CD4-positive, alpha-beta T cell (primary cell): Measurements from ENCODE around the gene TYSND1. TPM values are rescaled to one million over a fixed set of nuclear protein-coding genes. Genes with fewer than 3 reads are reported as not detected.

Experiments
- ATAC-seq: fragments of 200-7000 bp; cut with Tn5 transposase; one replicate; pipeline ENCODE4 v1.10.0; 2022; ENCODE audit warnings: mild to moderate bottlenecking; ENCODE audit not compliant: poor library complexity
- CTCF ChIA-PET: fragments of 350-600 bp; sonication (Branson Sonifier 250); formaldehyde crosslinking; loops from one replicate; lab custom pipeline; 2021; ENCODE audit warnings: antibody characterized with exemption, inconsistent platforms; lab: Charles Lee
- POLR2A ChIA-PET: fragments of 350-600 bp; sonication (Branson Sonifier 250); formaldehyde crosslinking; loops from one replicate; lab custom pipeline; 2021; ENCODE audit warnings: antibody characterized with exemption, inconsistent platforms; lab: Charles Lee
- DNase-seq, 14 experiments: peaks; one replicate each; pipeline ENCODE4 v3.0.0-alpha.2; 2013 to 2020; ENCODE audit warnings: mixed read lengths in 2 of 14
- H3K27ac ChIP-seq, 2 donors: one replicate each; pipeline versions ENCODE4 v1.5.1 to v1.7.0; 2013; ENCODE audit warnings: low read length in 2 of 2, low read depth in 1 of 2, mild to moderate bottlenecking in 1 of 2
- H3K27me3 ChIP-seq, 2 experiments: 1 replicate in 1 of 2; 2 replicates in 1 of 2; pipeline versions ENCODE4 v1.6.1 to v1.7.0; 2013; ENCODE audit warnings: low read length in 2 of 2, control low read depth in 1 of 2, mild to moderate bottlenecking in 1 of 2, moderate library complexity in 1 of 2; ENCODE audit not compliant: insufficient read depth in 2 of 2, control insufficient read depth in 1 of 2
- H3K36me3 ChIP-seq: one replicate; pipeline ENCODE4 v1.6.1; 2013; ENCODE audit warnings: low read length, control low read depth; ENCODE audit not compliant: insufficient read depth
- H3K4me1 ChIP-seq: one replicate; pipeline ENCODE4 v1.6.1; 2013; ENCODE audit warnings: low read length, control low read depth; ENCODE audit not compliant: insufficient read depth
- H3K4me3 ChIP-seq: one replicate; pipeline ENCODE4 v1.5.1; 2013; ENCODE audit warnings: mild to moderate bottlenecking, low read length, moderate library complexity
- H3K9me3 ChIP-seq, 2 experiments: 1 replicate in 1 of 2; 2 replicates in 1 of 2; pipeline versions ENCODE4 v1.6.1 to v1.7.0; 2013; ENCODE audit warnings: low read length in 2 of 2, mild to moderate bottlenecking in 2 of 2, control low read depth in 1 of 2, moderate library complexity in 1 of 2; ENCODE audit not compliant: control insufficient read depth in 1 of 2, insufficient read depth in 1 of 2
- H3K27ac Mint-ChIP-seq: one replicate; pipeline ENCODE4 v1.8.0; 2020; ENCODE audit warnings: mixed read lengths
- H3K27me3 Mint-ChIP-seq: one replicate; pipeline ENCODE4 v1.8.0; 2021; ENCODE audit warnings: mixed read lengths
- H3K36me3 Mint-ChIP-seq: one replicate; pipeline ENCODE4 v1.8.0; 2021; ENCODE audit warnings: low read depth, mixed read lengths
- H3K4me1 Mint-ChIP-seq: one replicate; pipeline ENCODE4 v1.8.0; 2021; ENCODE audit warnings: low read depth, mixed read lengths
- H3K4me3 Mint-ChIP-seq: one replicate; pipeline ENCODE4 v1.8.0; 2020; ENCODE audit warnings: mild to moderate bottlenecking, mixed read lengths
- H3K9me3 Mint-ChIP-seq: one replicate; pipeline ENCODE4 v1.8.0; 2020; ENCODE audit warnings: mixed read lengths
- CTCF ChIP-seq: fragments of 200-600 bp; IDR thresholded peaks from one replicate; pipeline ENCODE4 v1.8.0; 2022; ENCODE audit warnings: antibody characterized with exemption, mild to moderate bottlenecking
- intact Hi-C, 2 experiments: fragments of 100-400 bp; cut with DNase I in 1 of 2; cut with micrococcal nuclease in 1 of 2; formaldehyde crosslinking; loops; one replicate each; pipeline versions ENCODE4 v1.15.1 to v1.9.0; 2023 to 2025; cut with DNase I, micrococcal nuclease
- total RNA-seq, 174 experiments: library from RNA in 2 of 174; stranded (reverse) in 2 of 174; gene quantifications; one replicate each; pipeline ENCODE4 v1.2.3 and lab custom pipeline; 2021 to 2026

TYSND1 gene
- total RNA-seq, 2 experiments from 2014 or later = 12.6 to 13.0 TPM

DNA sequence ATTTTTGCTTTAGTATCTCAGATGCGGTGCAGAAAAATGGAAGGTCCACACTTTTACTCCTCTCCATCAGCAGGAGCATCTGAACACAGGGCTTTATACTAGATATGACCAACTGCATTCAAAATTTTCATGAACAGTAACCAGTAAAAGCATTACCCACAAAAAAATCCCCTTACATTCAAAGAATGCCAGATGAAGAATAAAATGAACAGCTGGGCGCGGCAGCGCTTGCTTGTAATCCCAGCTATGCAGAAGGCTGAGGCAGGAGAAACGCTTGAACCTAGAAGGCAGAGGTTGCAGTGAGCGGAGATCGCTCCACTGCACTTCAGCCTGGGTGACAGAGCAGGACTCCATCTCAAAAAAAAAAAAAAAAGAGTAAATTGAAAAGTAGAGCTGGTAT lies 20.7 kb upstream of the TYSND1 start:
- peak overlapping the region; percentile 94 for H3K27ac Mint-ChIP-seq
- intact Hi-C loops = loop anchor here in 1 of 2 experiments (2.0 kb wide), 1 partner anchor 14 kb away; no protein-coding TSS in a partner anchor
- no peaks in the 10 kb centered on the region for H3K27me3 Mint-ChIP-seq
- no peak for TF ChIP-seq CTCF
- POLR2A ChIA-PET = interaction anchor here (5.7 kb wide), 1 partner anchor 21 kb away, joined by 138 read pairs; the partner anchor contains the start of gene TYSND1
- H3K36me3 Mint-ChIP-seq = peaks cover 67% of the 10 kb centered on the region
- H3K36me3 ChIP-seq = peaks cover 39% of the 10 kb centered on the region
- no peak overlapping the region for H3K27ac ChIP-seq
- DNase-seq (no peak), ATAC-seq (no peak)
- no peaks in the 10 kb centered on the region for H3K9me3 Mint-ChIP-seq
- peaks cover 58% of the 10 kb centered on the region for H3K4me1 ChIP-seq
- CTCF ChIA-PET = interaction anchor here (0.7 to 5.3 kb wide), 2 partner anchors 21 to 31 kb away, joined by 3 to 64 read pairs; partner anchors contain the start of gene TYSND1
- H3K4me1 Mint-ChIP-seq = peaks cover 74% of the 10 kb centered on the region
- H3K9me3 ChIP-seq = no peaks in the 10 kb centered on the region
- H3K4me3 ChIP-seq = no peak overlapping the region
- peak overlapping the region; percentile 70 for H3K4me3 Mint-ChIP-seq
- H3K27me3 ChIP-seq = no peaks in the 10 kb centered on the region

DNA sequence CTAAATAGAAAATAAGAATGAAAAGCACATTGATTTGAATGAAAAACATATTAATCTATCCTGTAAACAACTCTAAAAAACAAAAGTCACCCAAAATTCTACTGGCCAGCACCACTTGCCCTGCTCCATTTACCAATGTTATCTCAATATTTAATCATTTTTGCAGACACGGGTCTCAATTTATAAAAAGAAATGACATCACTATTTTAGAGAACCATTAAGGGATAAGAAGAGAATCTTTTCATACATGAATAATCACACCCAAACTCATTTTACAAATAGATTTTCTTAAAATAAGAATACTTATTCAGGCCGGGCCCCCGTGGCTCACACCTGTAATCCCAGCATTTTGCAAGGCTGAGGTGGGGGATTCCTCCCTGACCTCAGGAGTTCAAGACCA lies 19.9 kb upstream of the TYSND1 start:
- ATAC-seq = no peak
- H3K9me3 ChIP-seq = no peaks in the 10 kb centered on the region
- Mint-ChIP-seq H3K27ac (no peak overlapping the region), H3K4me1 (peaks cover 83% of the 10 kb centered on the region), H3K4me3 (peak overlapping the region; percentile 21), H3K27me3 (no peaks in the 10 kb centered on the region), H3K36me3 (peaks cover 74% of the 10 kb centered on the region), H3K9me3 (no peaks in the 10 kb centered on the region)
- CTCF ChIA-PET = interaction anchor here (5.3 kb wide), 1 partner anchor 20 kb away, joined by 64 read pairs; the partner anchor contains the start of gene TYSND1
- H3K27ac ChIP-seq = no peak overlapping the region
- no peak for TF ChIP-seq CTCF
- H3K27me3 ChIP-seq = no peaks in the 10 kb centered on the region
- DNase-seq = no peak
- no peak overlapping the region for H3K4me3 ChIP-seq
- POLR2A ChIA-PET = interaction anchor here (5.7 kb wide), 1 partner anchor 20 kb away, joined by 138 read pairs; the partner anchor contains the start of gene TYSND1
- peaks cover 65% of the 10 kb centered on the region for H3K4me1 ChIP-seq
- peaks cover 46% of the 10 kb centered on the region for H3K36me3 ChIP-seq
- intact Hi-C loops = loop anchor here in 1 of 2 experiments (2.0 kb wide), 1 partner anchor 14 kb away; no protein-coding TSS in a partner anchor

DNA sequence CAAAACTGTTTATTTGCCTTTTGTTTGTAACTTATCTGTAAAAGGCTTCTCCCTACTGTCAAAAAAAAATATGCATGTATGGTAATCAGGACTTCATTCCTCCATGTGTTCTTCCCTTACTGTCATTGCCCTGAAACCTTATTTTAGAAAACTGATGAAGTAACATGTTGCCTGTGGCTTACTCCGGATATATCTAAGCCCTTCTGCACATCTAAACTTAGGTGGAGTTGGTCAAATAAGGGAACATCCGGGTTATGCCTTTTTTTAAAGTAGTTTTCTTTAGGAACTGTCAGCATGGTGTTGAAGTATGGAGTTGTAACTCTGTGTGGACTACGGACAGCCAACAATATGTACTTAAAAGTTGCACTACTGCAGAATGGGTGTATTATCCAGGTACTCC lies 17.7 kb upstream of the TYSND1 start:
- Mint-ChIP-seq H3K36me3 (peaks cover 81% of the 10 kb centered on the region), H3K27me3 (no peaks in the 10 kb centered on the region), H3K27ac (peak overlapping the region; percentile 80), H3K4me3 (peak overlapping the region; percentile 18), H3K4me1 (peaks cover 92% of the 10 kb centered on the region), H3K9me3 (no peaks in the 10 kb centered on the region)
- ATAC-seq (peak; percentile 30), DNase-seq (peak in 1 of 14 experiments; percentile 56)
- POLR2A ChIA-PET = no interaction called here
- peaks cover 54% of the 10 kb centered on the region for H3K4me1 ChIP-seq
- peaks cover 67% of the 10 kb centered on the region for H3K36me3 ChIP-seq
- no peak for TF ChIP-seq CTCF
- CTCF ChIA-PET = no interaction called here
- no peaks in the 10 kb centered on the region for H3K9me3 ChIP-seq
- H3K4me3 ChIP-seq = no peak overlapping the region
- intact Hi-C loops = no loop called here
- H3K27ac ChIP-seq = peak overlapping the region in 1 of 2 donors; percentile 49
- H3K27me3 ChIP-seq = no peaks in the 10 kb centered on the region
